Left ventricle myocardium inferior (tissue), 1 donor: Measurements from ENCODE around the gene IMMP1L. TPM values are rescaled to one million over a fixed set of nuclear protein-coding genes. Genes with fewer than 3 reads are reported as not detected.

ENCODE experiments used
- DNase-seq: peaks from one replicate; pipeline ENCODE4 v3.0.0-alpha.2; 2020
- H3K27ac ChIP-seq: fragments of 200-600 bp; replicated peaks from 2 replicates; pipeline ENCODE4 v1.8.0; 2021
- H3K27me3 ChIP-seq: fragments of 200-600 bp; 2 replicates; pipeline ENCODE4 v1.8.0; 2021; ENCODE audit warnings: low read depth
- H3K36me3 ChIP-seq: fragments of 200-600 bp; 2 replicates; pipeline ENCODE4 v1.8.0; 2021
- H3K4me1 ChIP-seq: fragments of 200-600 bp; 2 replicates; pipeline ENCODE4 v1.8.0; 2021
- H3K4me3 ChIP-seq: fragments of 200-600 bp; 2 replicates; pipeline ENCODE4 v1.8.0; 2021; ENCODE audit warnings: mild to moderate bottlenecking, moderate library complexity
- H3K9me3 ChIP-seq: fragments of 200-600 bp; replicated peaks from 2 replicates; pipeline ENCODE4 v1.8.0; 2021
- CTCF ChIP-seq: fragments of 200-600 bp; IDR thresholded peaks from 2 replicates; pipeline ENCODE4 v1.8.0; 2021; ENCODE audit warnings: antibody characterized with exemption, mild to moderate bottlenecking, borderline replicate concordance
- intact Hi-C: fragments of 100-400 bp; cut with micrococcal nuclease; formaldehyde crosslinking; loops from one replicate; pipeline ENCODE4 v1.11.0; 2022
- total RNA-seq: library from RNA; stranded (reverse); fragmentation: NEBNext Ultra II Directional; extraction: Animal tissue kit (Norgen Biotek cat#: 25700); gene quantifications from one replicate; pipeline ENCODE4 v1.2.1, GENCODE V29; 2021
- donor health status: DM: no; HTN: yes; CAD: no; lungs with severe emphysema.

Gene IMMP1L
- total RNA-seq, 1 donor from 2014 or later: 30.6 TPM

GRCh38 chr11:31477528-31478222 is 31.7 kb downstream of the IMMP1L start:
- Histone ChIP-seq H3K27me3 (no peaks in the 10 kb centered on the region), H3K27ac (no peak overlapping the region), H3K4me1 (no peaks in the 10 kb centered on the region), H3K36me3 (no peaks in the 10 kb centered on the region), H3K4me3 (no peak overlapping the region), H3K9me3 (no peaks in the 10 kb centered on the region)
- no peak for DNase-seq
- TF ChIP-seq CTCF: no peak
- intact Hi-C loops: no loop called here

- H3K4me3 ChIP-seq: no peak overlapping the region
- no peaks in the 10 kb centered on the region for H3K4me1 ChIP-seq
- H3K9me3 ChIP-seq: no peaks in the 10 kb centered on the region
- no peak for DNase-seq
- intact Hi-C loops: no loop called here
- H3K27ac ChIP-seq: no peak overlapping the region
- H3K36me3 ChIP-seq: no peaks in the 10 kb centered on the region
- TF ChIP-seq CTCF: no peak
- no peaks in the 10 kb centered on the region for H3K27me3 ChIP-seq
These were observed 35.3 kb downstream of the IMMP1L start for GRCh38 chr11:31474083-31474482.

- Histone ChIP-seq H3K4me3 (no peak overlapping the region), H3K36me3 (peaks cover 25% of the 10 kb centered on the region), H3K9me3 (peaks cover 34% of the 10 kb centered on the region), H3K27me3 (no peaks in the 10 kb centered on the region), H3K27ac (no peak overlapping the region), H3K4me1 (no peaks in the 10 kb centered on the region)
- no peak for TF ChIP-seq CTCF
- no peak for DNase-seq
- intact Hi-C loops: no loop called here
These were observed 45.0 kb downstream of the IMMP1L start for GRCh38 chr11:31464436-31464835.

- Histone ChIP-seq H3K27ac (no peak overlapping the region), H3K4me1 (no peaks in the 10 kb centered on the region), H3K27me3 (no peaks in the 10 kb centered on the region), H3K9me3 (no peaks in the 10 kb centered on the region), H3K4me3 (no peak overlapping the region), H3K36me3 (peaks cover 12% of the 10 kb centered on the region)
- DNase-seq: no peak
- intact Hi-C loops: no loop called here
- TF ChIP-seq CTCF: no peak
These were observed 54.2 kb downstream of the IMMP1L start for GRCh38 chr11:31455177-31455576.

GRCh38 chr11:31450841-31451240 is 58.6 kb downstream of the IMMP1L start:
- intact Hi-C loops: no loop called here
- Histone ChIP-seq H3K4me1 (no peaks in the 10 kb centered on the region), H3K9me3 (no peaks in the 10 kb centered on the region), H3K27me3 (no peaks in the 10 kb centered on the region), H3K36me3 (peaks cover 33% of the 10 kb centered on the region), H3K27ac (no peak overlapping the region), H3K4me3 (no peak overlapping the region)
- no peak for DNase-seq
- no peak for TF ChIP-seq CTCF
